ENCODE data around the gene PCCA.
A peak's percentile ranks its signal among the peaks of the same experiment; 100 is the strongest.
"Not testable (repeated sequence)": the region's sequence is repeated elsewhere in the genome, so short reads cannot be mapped to it uniquely, and the experiment has no call there.

The PCCA gene, protein sequence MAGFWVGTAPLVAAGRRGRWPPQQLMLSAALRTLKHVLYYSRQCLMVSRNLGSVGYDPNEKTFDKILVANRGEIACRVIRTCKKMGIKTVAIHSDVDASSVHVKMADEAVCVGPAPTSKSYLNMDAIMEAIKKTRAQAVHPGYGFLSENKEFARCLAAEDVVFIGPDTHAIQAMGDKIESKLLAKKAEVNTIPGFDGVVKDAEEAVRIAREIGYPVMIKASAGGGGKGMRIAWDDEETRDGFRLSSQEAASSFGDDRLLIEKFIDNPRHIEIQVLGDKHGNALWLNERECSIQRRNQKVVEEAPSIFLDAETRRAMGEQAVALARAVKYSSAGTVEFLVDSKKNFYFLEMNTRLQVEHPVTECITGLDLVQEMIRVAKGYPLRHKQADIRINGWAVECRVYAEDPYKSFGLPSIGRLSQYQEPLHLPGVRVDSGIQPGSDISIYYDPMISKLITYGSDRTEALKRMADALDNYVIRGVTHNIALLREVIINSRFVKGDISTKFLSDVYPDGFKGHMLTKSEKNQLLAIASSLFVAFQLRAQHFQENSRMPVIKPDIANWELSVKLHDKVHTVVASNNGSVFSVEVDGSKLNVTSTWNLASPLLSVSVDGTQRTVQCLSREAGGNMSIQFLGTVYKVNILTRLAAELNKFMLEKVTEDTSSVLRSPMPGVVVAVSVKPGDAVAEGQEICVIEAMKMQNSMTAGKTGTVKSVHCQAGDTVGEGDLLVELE

DNA sequence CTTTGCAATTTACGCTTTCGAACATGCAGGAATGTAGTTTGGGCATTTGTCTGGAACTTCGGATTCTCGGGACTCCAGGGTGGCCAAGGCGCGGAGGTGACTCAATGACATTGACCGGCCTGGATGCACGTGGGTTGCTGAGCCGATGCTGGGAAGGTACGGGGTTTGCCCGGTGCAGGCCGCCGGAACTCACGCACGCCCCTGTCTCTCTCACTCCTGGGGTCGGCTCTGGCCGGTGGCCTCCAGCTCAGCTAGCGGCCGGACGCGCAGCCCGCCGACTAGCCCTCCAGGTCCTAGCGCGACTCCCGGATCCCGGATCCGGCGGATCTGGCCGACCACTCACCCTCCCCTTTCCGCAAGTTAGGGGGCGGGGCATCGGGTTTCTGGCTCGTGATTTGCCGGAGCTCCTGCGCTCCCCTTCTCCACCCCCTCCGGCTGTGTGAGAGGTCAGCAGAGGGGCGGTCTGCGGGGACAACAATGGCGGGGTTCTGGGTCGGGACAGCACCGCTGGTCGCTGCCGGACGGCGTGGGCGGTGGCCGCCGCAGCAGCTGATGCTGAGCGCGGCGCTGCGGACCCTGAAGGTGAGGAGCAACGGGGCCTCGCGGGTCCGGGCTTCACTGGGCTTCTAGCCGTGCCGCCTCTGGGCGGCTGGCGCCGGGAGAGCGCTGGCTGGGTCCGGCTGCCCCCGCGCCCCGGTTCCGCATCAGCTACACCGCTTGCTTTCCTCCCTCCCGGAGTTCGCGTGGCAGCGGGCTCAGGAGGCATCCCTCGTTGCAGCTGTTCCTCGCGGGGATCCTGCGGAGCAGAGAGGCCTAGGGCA lies at the start of gene PCCA:
TSS of gene PCCA (plus strand) at position 450 of the 821 bp plus-strand sequence. CDS start at position 478, 28 bp downstream.
- peak; percentile 58 to 60 for DNase-seq (ENCODE audit: low read depth in 2 of 2)

DNA sequence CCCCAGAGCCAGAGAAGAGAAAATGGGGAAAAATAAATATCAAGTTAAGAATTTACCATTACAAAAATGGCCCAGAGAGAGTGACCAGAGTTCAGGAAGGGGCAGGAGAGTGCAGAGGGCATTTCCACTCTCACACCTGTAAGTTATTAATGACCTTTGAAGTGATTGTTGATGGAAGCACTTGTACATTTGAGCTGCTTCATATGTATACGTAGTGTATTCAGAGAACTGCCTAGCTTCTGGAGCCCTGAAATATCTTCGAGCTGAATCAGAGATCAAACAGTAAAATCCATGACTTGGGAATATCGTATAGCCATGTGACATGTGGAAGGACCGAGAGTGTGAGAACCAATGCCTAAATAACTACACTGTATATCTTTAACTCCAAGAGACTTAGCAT lies 49.2 kb upstream of the PCCA start:
- DNase-seq (ENCODE audit: low read depth in 2 of 2): no peak

DNA sequence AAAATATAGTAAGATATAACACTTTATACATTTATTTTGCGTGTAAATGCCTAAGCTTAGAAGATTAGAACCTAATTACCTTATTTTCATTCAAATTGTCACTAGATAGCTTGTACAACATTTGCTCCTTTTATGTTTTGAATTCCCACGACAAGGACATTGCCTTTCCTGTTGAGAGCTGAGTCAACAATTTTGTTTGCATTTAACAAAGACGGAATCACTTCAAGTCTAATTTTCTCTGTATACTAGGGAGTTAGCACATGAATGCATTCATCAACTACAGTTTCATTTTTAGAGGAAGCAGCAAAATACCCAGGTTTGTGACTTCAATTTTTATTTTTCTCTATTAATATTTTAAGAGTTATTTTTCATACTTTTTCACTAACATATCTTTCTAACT lies 48.7 kb upstream of the PCCA start:
- DNase-seq (ENCODE audit: low read depth in 2 of 2): no peak

DNA sequence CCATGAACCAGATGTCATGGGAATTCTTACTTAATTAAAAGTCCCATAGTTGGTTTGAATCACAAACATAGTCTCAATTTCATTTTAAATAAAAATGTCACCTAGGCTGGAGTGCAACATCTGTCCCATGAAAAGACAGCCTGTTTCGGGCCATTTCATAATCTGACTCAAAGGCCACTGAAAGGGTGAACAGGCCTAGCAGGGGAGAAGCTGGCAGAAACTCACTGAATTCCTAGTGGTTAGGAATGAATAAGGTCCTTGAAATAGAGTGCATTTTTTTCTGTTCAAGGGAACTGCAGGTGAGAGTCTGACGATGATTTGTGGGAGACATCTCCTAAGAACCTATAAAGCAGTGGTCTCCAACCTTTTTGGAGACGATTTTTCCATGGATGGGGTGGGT lies 44.0 kb upstream of the PCCA start:
- DNase-seq (ENCODE audit: low read depth in 2 of 2): no peak

DNA sequence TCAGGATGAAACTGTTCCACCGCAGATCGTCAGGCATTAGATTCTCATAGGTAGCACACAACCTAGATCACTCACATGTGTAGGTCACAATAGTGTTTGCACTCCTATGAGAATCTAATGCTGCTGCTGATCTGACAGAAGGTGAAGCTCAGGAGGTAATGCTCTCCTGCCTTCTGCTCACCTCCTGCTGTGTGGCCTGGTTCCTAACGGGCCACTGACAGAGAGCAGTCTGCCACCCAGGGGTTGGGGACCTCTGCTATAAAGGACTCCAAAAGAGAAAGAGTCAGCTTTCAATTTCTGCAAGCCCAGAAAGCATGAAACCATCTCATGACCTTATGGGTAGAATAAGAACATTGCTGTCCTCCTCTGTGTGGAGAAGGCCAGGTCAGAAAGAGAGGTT lies 43.5 kb upstream of the PCCA start:
- DNase-seq (ENCODE audit: low read depth in 2 of 2): no peak

DNA sequence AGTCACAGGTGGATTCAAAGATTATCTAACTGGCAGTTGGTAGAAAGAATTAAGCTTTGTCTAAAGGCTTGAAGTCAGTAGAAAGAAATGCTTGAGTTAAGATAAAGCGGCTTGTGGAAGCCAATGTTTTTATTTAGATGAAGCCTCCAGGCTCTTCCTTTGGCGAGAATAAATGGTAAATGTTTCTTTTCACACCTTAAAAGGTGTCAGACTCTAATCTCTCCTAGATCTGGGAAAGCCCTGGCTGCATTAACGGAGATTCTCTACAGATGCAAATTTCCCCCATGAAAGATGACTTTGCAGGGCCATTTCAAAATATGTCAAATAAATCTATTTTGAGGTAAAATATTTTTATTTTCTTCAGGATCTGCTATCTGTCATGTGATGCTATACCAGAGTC lies 37.8 kb upstream of the PCCA start:
- DNase-seq (ENCODE audit: low read depth in 2 of 2): no peak

DNA sequence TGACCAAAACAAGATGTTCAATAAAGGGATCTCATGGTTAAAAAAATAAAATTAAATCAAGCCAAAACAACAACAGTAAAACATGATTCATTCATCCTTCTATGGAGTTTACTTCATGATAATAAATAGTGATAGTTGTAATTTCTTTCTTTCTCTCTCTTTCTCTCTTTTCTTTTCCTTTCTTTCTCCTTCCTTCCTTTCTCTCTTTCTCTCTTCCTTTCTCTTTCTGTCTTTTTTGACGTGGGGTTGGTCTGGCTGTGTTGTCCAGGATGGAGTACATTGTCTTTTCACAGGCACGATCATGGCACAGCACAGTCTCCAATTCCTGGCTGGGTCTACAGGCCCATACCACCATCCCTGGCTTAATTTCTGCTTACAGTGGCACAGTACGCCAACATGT lies 29.1 kb upstream of the PCCA start:
- DNase-seq (ENCODE audit: low read depth in 2 of 2): no peak

DNA sequence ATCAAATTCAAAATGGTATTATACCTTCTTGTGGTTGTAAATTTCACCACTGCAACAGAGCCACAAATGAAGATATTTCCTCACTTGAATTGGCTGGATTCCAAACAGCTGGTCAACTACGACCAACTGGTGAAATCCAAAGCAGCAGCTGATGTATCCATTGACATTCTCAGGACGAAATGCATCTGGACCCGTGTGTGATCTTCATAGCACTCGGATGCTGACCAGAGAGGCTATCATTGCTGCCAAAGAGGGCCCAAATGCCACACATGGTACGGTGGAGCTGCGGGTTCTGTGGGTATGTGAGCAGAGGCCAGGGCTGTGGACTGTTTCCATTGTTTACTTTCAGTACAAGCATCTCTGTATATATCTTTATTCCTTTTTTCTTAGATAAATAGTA lies 25.6 kb upstream of the PCCA start:
- DNase-seq (ENCODE audit: low read depth in 2 of 2): no peak

DNA sequence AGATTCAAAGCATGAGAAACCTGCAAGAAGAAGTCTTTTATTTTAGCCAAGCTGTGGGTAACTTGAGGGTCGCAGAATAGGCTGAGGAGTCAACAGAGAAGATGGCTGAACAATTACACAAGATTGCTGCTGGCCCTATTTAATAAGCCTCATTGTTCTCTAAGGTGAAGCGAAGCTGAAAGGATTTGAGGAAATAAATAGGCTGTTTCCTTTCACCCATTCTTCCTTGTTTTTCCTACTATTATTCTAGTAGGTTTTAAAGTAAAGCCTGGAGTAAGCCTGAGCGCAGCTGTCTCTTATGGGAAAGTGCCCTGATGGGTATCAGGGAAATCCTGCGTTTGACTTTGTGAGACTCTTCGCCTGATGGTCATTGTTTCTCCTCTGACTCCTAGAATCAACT lies 25.0 kb upstream of the PCCA start:
- DNase-seq (ENCODE audit: low read depth in 2 of 2): no peak

DNA sequence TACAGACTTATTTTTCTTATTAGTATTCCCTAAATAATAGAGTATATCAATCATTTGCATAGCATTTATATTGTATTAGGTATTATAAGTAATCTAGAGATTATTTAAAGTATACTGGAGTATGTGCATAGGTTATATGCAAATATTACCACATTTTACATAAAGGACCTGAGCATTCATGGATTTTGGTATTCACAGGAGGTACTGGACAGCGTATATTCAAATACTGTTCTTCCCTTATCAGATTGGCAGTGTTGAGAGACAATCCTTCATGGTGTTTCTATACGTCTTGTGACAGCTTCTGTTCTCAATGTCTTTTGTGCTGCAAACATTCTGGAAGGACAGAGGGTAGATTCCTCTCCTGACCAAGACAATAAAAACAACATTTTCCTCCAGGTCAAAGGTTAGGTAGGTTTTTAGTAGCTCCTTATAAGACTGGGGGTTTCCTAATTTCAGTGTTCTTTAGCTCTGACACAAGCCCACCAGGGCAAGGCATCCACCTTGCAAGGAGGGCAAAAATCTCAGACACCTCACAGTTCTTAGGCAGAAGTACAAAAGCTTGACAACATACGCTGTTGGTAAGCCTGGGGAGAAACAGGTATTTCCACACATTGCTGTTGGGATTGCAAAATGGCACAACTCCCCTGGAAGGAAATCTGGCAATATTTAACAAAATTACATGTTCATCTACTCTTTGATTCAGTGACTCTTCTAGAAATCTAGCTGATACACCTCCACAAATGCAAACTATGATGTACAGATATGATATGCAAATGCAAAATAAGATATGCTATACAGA lies 20.6 kb upstream of the PCCA start:
- no peak for DNase-seq (ENCODE audit: low read depth in 2 of 2)

DNA sequence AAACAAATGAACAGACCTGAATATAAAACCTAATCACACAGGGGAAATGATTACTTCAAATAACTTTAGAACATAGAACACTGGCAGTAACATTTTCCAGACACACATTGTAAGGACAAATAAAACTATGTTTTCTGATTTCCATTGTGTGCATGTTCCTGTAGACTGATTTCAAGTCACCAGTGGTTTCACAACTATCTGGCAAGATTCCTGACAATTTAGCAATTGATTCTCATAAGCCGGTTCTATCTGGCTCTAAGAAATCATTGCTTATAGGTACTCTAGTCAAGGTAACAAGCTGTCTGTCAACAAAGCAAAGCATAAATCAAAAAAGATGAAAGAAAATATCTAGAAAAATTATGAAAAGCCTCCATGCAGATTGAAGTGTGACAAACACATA lies 19.6 kb upstream of the PCCA start:
- no peak for DNase-seq (ENCODE audit: low read depth in 2 of 2)

DNA sequence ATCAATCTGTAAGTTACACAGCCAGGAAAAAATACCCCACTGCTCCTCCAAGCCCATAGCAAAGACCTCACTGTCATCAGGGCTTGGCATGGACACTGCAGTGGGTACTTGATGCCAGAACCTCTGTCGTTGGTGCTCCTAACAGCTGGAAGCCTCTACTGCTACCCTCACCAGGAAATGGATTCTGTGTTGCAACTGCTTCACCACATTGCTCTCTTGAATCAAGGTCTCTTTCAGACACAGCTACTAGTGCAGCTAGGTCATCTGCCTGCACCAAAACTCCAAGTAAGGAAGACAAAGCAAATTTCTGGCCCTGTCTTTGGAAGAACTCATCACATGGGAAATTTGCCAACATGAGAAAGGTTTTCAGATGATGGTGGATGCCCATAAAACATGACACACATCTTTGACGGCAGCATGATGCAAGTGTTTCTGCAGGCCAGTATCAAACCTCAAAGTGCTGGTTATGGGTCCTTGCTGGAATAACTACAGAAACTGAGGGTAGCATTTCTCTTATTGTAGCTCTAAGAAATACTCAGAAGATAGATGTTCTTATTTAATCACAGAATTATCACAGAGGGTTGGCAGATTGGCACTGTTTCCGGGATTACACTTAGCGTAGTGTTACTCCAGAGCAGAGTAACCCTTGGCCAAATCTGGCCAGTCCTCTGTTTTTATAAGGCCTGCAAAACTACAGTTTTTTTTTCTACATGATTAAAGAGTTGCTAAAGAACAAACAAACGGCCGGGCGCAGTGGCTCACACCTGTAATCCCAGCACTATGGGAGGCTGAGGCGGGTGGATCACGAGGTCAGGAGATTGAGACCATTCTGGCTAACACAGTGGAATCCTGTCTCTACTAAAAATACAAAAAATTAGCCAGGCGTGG lies 12.9 kb upstream of the PCCA start:
- no peak for DNase-seq (ENCODE audit: low read depth in 2 of 2)

DNA sequence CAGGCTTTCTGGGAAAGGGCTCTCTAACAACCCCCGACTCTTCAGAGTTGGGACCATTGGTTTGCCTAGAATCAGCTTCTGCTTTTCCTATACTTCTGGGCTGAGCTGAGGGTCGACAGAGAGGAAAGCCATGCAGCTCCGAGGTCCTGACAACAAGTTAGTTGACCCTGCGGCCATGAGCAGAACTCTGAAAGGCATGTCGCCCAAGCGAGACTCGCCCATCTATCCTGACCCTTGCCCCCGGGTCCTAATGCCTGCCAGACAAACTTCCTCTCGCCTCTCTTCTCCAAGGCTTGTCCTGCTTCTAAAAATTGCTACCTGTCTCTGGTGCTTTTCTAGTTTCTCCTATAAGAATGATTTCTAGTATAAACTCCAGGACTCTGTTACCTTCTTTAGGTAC lies 9.9 kb upstream of the PCCA start:
- DNase-seq (ENCODE audit: low read depth in 2 of 2): not testable (repeated sequence)

DNA sequence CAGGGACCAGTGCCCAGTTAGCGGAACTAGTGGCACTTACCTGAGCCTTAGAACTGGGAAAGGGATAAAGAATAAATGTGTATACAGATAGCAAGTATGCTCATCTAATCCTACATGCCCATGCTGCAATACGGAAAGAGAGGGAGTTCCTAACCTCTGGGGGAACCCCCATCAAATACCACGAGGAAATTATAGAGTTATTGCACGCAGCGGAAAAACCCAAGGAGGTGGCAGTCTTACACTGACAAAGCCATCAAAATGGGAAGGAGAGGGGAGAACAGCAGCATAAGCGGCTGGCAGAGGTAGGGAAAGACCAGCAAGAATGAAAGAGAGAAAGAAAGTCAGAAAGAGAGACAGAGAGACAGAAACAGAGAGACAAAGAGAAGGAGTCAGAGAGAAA lies 5.5 kb upstream of the PCCA start:
- not testable (repeated sequence) for DNase-seq (ENCODE audit: low read depth in 2 of 2)

DNA sequence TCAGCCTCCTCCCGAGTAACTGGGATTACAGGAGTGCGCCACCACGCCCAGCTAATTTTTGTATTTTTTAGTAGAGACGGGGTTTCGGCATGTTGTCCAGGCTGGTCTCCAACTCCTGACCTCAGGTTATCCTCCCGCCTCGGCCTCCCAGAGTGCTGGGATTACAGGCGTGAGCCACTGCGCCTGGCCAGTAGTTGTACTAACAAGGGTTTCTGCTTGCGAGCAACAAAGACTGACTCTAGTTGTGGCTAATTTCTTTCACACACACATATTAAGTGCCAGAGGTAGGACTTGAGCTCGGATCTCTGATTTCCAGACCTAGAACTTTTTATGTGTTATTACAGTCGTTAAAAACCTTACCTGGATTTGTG lies 635 bp upstream of the PCCA start:
- no peak for DNase-seq (ENCODE audit: low read depth in 2 of 2)

DNA sequence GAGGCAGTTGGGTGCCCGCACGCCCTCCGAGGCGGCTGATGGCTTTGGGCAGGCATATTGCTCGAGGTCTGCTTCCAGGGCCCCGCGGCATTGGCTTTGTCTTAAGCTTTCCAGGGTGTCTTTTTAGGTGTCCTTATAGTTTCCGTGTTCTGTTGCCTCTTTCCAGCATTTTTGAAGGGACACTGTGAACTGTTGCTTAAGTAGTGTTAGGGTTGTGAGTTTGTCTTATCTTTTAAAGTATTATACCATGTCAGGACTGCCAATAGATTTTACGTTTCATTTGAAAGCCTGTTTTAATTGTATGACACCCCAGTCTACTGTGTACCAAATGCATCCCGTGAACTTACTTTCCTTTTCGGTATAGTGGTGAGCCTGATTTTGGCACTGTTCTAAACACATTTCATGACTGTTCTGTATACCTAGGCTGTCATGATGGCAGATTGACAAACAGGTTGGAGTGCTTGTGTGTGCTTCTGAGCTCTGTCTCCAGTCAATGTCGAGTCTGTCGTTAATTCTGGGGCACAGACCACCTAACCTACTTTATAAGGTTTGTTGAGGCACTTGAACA lies 656 bp downstream of the PCCA start:
- DNase-seq (ENCODE audit: low read depth in 2 of 2): no peak

DNA sequence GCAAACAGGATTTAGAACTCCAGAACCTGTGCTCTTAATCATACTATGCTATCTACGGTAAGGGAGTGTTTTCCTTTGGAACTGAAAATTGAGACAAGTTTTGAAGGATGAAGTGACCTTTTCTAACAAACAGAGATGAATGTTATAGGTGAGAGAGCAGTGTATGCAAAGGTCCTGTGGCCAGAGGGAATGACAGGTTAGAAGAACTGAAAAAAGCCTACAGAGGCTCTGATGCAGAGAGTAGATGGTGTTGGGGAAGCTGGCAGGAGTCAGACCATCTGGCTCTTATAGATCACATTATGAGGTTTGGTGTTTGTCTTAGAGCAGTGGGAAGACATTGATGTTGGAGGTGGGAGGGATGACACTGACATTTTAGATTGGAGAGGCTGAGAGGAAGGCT lies 2.0 kb downstream of the PCCA start:
- DNase-seq (ENCODE audit: low read depth in 2 of 2): no peak

DNA sequence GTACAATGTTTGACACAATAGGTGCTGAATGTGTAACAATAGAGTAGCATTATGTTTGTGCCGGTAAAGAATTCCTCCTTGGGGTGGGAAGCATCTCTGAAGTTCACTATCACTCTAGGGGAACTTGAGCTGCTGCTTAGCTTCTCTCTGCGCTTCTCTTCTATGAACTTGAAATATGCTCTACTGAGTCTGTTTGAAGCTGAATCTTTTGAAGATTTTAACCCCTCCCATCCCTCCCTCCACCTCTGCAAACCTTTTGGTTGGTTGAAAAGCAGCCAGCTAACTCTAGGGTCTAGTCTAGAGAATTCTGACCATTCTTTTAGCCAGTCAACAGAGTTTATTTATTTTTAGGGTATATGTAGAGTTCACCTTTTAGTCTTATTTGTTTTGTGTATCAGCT lies 2.5 kb downstream of the PCCA start:
- DNase-seq (ENCODE audit: low read depth in 2 of 2): no peak

DNA sequence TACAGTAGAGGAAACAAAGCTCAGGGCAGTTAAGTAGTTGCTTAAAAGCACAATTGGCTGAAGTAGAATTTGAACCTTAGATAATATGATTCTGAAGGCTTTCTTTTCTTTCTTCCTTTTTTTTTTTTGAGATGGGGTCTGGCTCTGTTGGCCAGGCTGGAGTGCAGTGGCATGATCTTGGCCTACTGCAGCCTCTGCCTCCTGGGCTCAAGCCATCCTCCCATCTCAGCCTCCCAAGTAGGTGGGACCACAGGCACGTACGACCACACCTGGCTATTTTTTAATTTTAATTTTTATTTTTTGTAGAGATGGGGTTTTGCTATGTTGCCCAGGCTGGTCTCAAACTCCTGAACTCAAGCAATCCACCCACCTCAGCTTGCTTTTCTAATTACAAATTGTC lies 3.4 kb downstream of the PCCA start:
- DNase-seq (ENCODE audit: low read depth in 2 of 2): not testable (repeated sequence)

DNA sequence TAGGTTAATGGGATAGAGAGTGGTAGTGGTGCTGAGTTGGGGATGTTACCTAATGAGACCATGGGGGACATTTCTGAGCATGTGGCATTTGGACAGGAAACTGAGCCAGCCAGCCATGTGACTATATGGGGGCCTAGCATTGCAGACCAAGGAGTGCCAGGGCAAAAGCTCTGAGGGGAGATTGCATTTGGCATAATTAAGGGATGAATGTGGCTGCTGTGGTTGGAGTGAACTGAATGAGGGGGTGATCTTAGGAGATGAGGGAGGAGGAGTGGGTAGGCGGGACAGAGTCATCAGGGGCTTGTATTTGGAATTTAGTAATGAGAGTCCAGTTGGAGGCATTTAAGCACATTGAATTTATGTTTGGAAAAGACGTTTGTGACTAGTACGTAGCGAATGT lies 6.6 kb downstream of the PCCA start:
- no peak for DNase-seq (ENCODE audit: low read depth in 2 of 2)
